Fibroblast of gingiva (primary cell): ENCODE measurements around the gene RPTOR.

ENCODE experiments used
- DNase-seq: peaks from one replicate; pipeline ENCODE4 v3.0.0-alpha.2; 2011; ENCODE audit warnings: low read depth

Gene RPTOR

GRCh38 chr17:80593181-80593580, 48.5 kb downstream of the RPTOR start:
- no peak for DNase-seq

GRCh38 chr17:80594431-80595269, 50.0 kb downstream of the RPTOR start:
- DNase-seq, result peak; percentile 19

- no peak for DNase-seq
Measured at GRCh38 chr17:80596760-80597608, 52.3 kb downstream of the RPTOR start.

GRCh38 chr17:80598813-80599545, 54.3 kb downstream of the RPTOR start:
- DNase-seq, result no peak

GRCh38 chr17:80599546-80600305, 55.1 kb downstream of the RPTOR start:
- no peak for DNase-seq

- no peak for DNase-seq
Measured at GRCh38 chr17:80601146-80601545, 56.5 kb downstream of the RPTOR start.

GRCh38 chr17:80603396-80603795, 58.8 kb downstream of the RPTOR start:
- no peak for DNase-seq

- no peak for DNase-seq
Measured at GRCh38 chr17:80604009-80604669, 59.5 kb downstream of the RPTOR start.

- DNase-seq, result no peak
Measured at GRCh38 chr17:80604670-80605010, 60.0 kb downstream of the RPTOR start.

GRCh38 chr17:80605326-80606066, 60.9 kb downstream of the RPTOR start:
- no peak for DNase-seq

GRCh38 chr17:80608326-80608725, 63.7 kb downstream of the RPTOR start:
- no peak for DNase-seq

GRCh38 chr17:80609757-80610156, 65.1 kb downstream of the RPTOR start:
- no peak for DNase-seq

GRCh38 chr17:80611816-80612215, 67.2 kb downstream of the RPTOR start:
- no peak for DNase-seq

GRCh38 chr17:80612997-80613731, 68.5 kb downstream of the RPTOR start:
- DNase-seq, result no peak

- no peak for DNase-seq
Measured at GRCh38 chr17:80613732-80614071, 69.1 kb downstream of the RPTOR start.

GRCh38 chr17:80614332-80615047, 69.9 kb downstream of the RPTOR start:
- DNase-seq, result no peak

- no peak for DNase-seq
Measured at GRCh38 chr17:80615376-80615775, 70.7 kb downstream of the RPTOR start.

- no peak for DNase-seq
Measured at GRCh38 chr17:80616705-80617104, 72.1 kb downstream of the RPTOR start.

- DNase-seq, result no peak
Measured at GRCh38 chr17:80618304-80618703, 73.7 kb downstream of the RPTOR start.
